Mucosa of rectum (tissue), 2 donors: ENCODE data around the gene EIPR1.

ENCODE experiments used
- H3K27ac ChIP-seq, 2 donors: one replicate each; pipeline ENCODE4 v1.7.0; 2013; ENCODE audit warnings: inconsistent platforms in 2 of 2, low read depth in 2 of 2, low read length in 2 of 2
- H3K27me3 ChIP-seq, 2 donors: one replicate each; pipeline ENCODE4 v1.7.0; 2013; ENCODE audit warnings: low read length in 2 of 2; ENCODE audit not compliant: control insufficient read depth in 2 of 2, insufficient read depth in 2 of 2
- H3K36me3 ChIP-seq, 2 donors: one replicate each; pipeline ENCODE4 v1.7.0; 2013; ENCODE audit warnings: low read length in 2 of 2; ENCODE audit not compliant: control insufficient read depth in 2 of 2, insufficient read depth in 2 of 2
- H3K4me1 ChIP-seq, 2 donors: one replicate each; pipeline ENCODE4 v1.7.0; 2013; ENCODE audit warnings: low read length in 2 of 2, mild to moderate bottlenecking in 1 of 2; ENCODE audit not compliant: control insufficient read depth in 2 of 2, insufficient read depth in 2 of 2
- H3K4me3 ChIP-seq, 2 donors: one replicate each; pipeline ENCODE4 v1.7.0; 2013; ENCODE audit warnings: low read length in 2 of 2
- H3K9ac ChIP-seq, 2 donors: one replicate each; pipeline ENCODE4 v1.7.0; 2013; ENCODE audit warnings: low read length in 2 of 2, low read depth in 1 of 2, mild to moderate bottlenecking in 1 of 2
- H3K9me3 ChIP-seq, 2 donors: one replicate each; pipeline ENCODE4 v1.7.0; 2013; ENCODE audit warnings: low read length in 2 of 2; ENCODE audit not compliant: control insufficient read depth in 2 of 2
- donor health status: healthy.
- donor health status: Normal muscosa, but diverticular disease.

The EIPR1 gene

DNA sequence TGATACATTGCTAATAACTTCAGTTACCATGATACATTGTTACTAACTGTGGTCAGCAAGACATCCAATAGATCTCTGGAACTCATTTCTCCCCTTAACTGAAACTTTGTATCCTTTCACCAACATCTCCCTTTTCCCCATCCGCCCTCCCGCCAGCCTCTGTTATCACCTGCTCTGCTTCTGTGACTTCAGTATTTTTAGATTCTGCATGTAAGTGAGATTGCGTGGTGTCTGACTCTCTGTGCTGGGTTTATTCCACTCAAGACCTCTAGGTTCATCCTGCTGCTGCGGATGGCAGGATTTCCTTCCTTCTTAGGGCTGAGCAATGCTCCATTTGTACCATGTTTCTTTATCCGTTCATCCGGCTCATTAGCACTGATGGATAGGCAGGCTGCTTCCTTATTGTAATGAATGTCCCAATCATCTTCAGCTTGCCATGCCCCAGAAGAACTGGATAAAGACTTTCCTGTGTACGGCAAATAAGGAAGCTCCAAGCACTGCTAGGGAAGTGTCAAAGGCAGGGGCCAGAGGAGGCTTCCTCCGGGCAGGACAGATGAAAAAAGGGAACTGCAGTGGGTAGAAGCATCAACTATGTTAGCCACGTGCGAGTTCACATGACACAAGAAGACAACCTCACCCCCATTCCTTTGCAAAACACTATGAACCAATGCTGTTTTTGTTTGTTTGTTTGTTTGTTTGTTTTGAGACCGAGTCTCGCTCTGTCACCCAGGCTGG, 113.4 kb downstream of the EIPR1 start:
- Histone ChIP-seq H3K27ac (no peak overlapping the region), H3K9ac (no peak overlapping the region), H3K9me3 (no peaks in the 10 kb centered on the region), H3K27me3 (no peaks in the 10 kb centered on the region), H3K4me1 (no peaks in the 10 kb centered on the region), H3K4me3 (no peak overlapping the region), H3K36me3 (no peaks in the 10 kb centered on the region)

DNA sequence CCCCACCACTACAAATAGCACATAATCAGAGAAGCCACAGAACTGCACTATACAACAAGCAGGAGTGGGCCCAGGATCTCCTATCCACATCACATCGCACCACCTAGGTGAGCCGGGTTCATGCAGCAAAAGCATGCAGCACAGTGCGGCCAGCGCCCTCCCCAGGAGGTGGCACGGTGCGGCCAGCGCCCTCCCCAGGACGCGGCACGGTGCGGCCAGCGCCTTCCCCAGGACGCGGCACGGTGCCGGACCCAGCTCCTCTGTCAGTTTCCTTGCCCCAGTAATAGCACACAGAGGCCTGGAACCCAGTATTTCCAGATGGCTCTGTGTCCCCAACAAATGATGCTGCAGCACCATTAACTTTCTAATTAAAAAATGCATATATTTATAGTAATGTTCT, 114.1 kb downstream of the EIPR1 start:
- Histone ChIP-seq H3K9me3 (no peaks in the 10 kb centered on the region), H3K36me3 (no peaks in the 10 kb centered on the region), H3K9ac (no peak overlapping the region), H3K27me3 (no peaks in the 10 kb centered on the region), H3K4me3 (no peak overlapping the region), H3K27ac (no peak overlapping the region), H3K4me1 (no peaks in the 10 kb centered on the region)

DNA sequence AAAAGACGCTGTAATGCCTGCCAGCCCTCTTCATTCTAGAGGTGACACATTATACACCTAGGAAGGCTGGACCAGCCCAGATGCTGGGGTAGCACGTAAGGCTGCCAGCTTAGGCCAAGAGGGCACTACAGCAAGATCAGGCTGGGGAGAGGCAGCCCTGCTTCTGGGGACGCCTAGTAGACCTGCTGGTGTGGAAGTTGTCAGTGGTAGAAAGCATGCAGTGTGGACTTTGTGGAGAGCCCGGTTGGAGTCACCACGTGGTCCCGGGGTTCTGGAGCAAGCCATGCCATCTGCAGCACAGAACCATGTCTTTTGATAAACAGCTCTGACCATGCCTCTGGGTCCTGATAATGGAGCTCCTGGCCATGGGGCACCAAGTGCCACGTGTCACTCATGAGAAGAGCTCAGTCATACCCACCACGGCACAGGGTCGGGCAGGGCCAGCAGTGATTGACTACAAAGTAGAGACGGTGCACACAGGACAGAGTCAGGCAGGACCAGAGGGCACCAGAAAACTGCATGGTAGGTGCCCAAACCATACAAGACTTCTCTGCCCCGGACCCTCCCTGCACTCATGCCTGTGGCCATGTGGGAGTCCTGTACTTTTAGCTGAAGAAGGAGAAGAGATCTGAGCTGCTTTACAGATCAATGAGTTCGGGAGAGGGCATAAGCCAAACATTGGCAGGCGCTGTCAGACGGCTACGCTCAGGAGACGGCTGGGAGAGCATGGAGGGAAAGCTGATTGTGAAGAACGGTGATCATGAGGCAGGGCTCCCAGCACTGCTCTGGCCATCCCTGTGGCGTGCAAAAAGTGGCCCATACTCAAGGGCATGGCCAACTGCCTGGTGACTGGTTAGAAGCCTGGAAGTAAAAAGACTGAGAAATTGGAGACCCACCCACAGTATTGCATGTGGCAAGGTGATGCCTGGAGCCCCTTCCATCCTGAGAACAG, 114.9 kb downstream of the EIPR1 start:
- no peaks in the 10 kb centered on the region for H3K9me3 ChIP-seq
- H3K4me3 ChIP-seq: no peak overlapping the region
- no peaks in the 10 kb centered on the region for H3K27me3 ChIP-seq
- H3K9ac ChIP-seq: no peak overlapping the region
- no peaks in the 10 kb centered on the region for H3K36me3 ChIP-seq
- H3K27ac ChIP-seq: no peak overlapping the region
- H3K4me1 ChIP-seq: no peaks in the 10 kb centered on the region

DNA sequence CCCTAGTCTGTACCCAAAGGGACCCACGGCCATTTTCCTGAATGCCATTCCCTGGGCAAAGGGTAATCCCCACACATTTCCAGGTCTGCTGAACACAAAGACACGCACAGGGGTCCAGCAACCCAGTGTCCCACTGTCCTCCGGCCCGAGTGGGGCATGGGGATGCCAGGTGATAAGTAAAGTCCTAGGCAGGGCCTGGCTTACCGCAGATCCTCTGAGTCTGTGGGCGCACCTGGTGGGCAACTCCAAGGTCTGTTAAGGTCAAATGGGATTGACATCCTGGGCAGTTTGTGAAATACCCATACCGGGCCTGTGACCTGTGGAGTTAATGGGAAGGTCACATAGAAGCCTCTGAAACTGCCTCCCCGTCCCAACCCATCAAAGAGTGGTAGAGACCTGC, 116.1 kb downstream of the EIPR1 start:
- Histone ChIP-seq H3K36me3 (peaks cover 0 to 4% of the 10 kb centered on the region in 2 donors), H3K4me1 (no peaks in the 10 kb centered on the region), H3K27me3 (no peaks in the 10 kb centered on the region), H3K9ac (no peak overlapping the region), H3K4me3 (no peak overlapping the region), H3K27ac (no peak overlapping the region), H3K9me3 (no peaks in the 10 kb centered on the region)

DNA sequence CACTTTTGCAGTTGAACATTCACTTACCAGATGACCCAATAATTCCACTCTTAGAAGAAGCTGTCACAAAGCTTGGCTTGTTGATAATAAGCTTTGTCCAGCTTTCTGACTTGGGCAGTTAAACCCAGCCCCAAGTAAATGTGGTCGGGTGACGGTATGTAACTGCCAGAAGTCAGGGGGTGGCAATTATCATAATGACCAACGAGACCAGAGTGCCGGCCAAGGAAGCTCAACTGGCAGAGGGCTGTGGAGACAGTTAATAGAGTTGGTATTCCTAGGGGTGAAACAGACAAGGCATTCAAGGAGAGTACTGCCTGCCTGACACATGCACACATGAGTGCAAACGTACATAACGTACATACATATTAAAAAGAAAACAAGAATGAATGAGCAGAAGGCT, 116.7 kb downstream of the EIPR1 start:
- H3K27ac ChIP-seq: no peak overlapping the region
- no peak overlapping the region for H3K4me3 ChIP-seq
- no peaks in the 10 kb centered on the region for H3K27me3 ChIP-seq
- no peak overlapping the region for H3K9ac ChIP-seq
- peaks cover 0 to 8% of the 10 kb centered on the region in 2 donors for H3K36me3 ChIP-seq
- no peaks in the 10 kb centered on the region for H3K9me3 ChIP-seq
- H3K4me1 ChIP-seq: no peaks in the 10 kb centered on the region

DNA sequence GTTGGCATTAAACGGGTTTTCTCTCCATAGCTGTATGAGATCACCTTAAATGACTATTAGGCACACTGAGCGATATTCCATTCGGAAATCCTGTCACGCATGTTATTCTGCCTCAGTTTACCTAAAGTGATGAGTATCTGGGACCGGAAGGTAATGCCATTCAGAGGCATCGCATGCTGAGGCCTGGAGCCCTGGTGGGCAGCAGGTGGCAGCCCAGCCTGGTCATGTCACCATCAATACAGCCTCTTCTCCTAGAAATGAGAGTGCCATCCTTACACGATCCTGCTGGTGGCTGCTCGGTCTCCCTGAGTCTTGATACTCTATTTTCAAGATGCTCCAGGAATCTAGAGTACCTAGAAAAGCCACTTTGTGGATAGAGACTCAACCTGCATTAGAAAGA, 119.8 kb downstream of the EIPR1 start:
- H3K9ac ChIP-seq: no peak overlapping the region
- no peak overlapping the region for H3K4me3 ChIP-seq
- H3K36me3 ChIP-seq: peaks cover 3 to 15% of the 10 kb centered on the region in 2 donors
- H3K9me3 ChIP-seq: no peaks in the 10 kb centered on the region
- H3K27ac ChIP-seq: no peak overlapping the region
- no peaks in the 10 kb centered on the region for H3K27me3 ChIP-seq
- no peaks in the 10 kb centered on the region for H3K4me1 ChIP-seq

DNA sequence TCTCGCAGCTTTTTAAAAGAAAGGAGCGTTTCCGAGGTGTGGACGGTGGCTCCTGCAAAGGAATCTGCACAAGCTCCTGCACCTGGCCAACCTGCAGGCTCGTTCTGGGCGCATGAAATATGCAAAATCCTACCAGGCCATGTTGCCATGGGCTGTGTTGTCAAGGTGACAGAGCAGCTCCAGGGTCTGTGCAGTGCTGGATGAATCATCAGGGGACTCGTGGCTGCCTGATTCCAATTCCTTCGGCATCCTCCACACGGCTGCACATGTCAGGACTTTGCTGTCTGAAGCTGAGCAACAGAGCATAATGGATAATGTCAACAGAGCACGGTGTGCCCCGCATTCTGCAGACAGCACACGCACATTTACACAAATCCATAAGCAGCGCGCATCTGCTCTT, 120.5 kb downstream of the EIPR1 start:
- Histone ChIP-seq H3K4me1 (no peaks in the 10 kb centered on the region), H3K4me3 (no peak overlapping the region), H3K27ac (no peak overlapping the region), H3K27me3 (no peaks in the 10 kb centered on the region), H3K36me3 (peaks cover 3 to 15% of the 10 kb centered on the region in 2 donors), H3K9ac (no peak overlapping the region), H3K9me3 (no peaks in the 10 kb centered on the region)

DNA sequence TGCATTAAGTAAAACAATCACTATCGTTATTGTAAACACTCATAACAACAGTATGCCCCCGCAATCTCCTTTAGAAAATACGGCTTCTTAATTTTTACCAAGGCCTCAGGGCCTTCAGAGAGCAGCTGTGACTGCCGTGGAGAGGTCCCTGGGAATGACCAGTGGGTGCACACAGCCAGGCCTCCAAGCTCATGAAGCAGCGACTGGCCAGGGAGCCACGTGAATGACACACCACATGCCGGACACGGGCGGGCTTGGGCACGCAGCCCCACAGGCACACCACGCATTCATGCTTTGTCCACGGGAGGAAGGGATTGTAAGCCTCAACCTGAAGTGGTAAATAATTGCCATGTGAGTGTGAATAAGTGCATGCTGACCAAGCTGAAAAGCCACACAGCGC, 121.0 kb downstream of the EIPR1 start:
- H3K27me3 ChIP-seq: no peaks in the 10 kb centered on the region

DNA sequence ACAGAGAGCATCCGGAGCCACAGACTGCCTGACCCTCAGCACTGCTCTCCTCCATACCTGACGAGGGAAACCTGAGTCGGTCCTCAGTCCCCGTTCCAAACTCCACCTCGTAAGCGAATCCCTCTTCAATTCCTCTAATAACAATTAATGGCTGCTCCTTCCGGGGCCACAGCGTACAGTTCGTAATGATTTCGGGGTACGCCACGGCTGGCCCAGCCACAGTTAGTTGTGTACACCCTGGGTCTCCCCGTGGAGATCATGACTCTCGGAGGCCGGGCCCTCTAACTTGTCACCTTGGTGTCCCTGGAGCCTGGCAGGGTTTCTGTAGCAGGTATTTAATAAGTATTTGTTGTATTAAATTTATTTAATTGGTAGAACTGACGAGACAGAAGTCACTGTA, 121.5 kb downstream of the EIPR1 start:
- Histone ChIP-seq H3K9ac (no peak overlapping the region), H3K27ac (no peak overlapping the region), H3K4me3 (no peak overlapping the region), H3K9me3 (no peaks in the 10 kb centered on the region), H3K36me3 (peaks cover 3 to 15% of the 10 kb centered on the region in 2 donors), H3K27me3 (no peaks in the 10 kb centered on the region), H3K4me1 (no peaks in the 10 kb centered on the region)

More for the DNA sequence above, 121.0 kb downstream of the EIPR1 start:
- Histone ChIP-seq H3K4me1 (no peaks in the 10 kb centered on the region), H3K9me3 (no peaks in the 10 kb centered on the region), H3K36me3 (peaks cover 3 to 15% of the 10 kb centered on the region in 2 donors), H3K9ac (no peak overlapping the region), H3K27ac (no peak overlapping the region), H3K4me3 (no peak overlapping the region)

DNA sequence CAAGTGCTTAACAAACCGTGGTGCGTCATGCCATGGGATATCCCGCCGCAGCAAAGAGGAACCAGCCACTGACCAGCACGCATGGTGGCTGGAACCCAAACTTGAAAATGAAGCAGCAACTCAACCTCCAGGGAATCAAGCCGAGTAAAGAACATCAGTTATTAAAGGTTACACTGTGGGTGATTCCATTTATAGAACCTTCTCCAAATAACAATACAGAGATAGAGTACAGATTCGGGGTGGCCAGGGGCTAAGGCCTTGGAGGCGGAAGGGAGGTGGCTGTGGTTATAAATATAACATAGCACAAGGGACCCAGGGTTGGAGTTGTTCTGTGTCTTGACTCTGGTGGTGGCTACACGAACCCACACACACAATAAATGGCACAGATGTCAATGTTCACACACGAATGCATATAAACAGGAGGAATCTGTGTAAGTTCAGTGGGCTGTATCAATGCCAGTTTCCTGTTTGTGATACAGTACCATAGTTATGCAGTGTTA, 123.1 kb downstream of the EIPR1 start:
- no peaks in the 10 kb centered on the region for H3K4me1 ChIP-seq
- H3K27ac ChIP-seq: no peak overlapping the region
- no peaks in the 10 kb centered on the region for H3K27me3 ChIP-seq
- H3K9ac ChIP-seq: no peak overlapping the region
- peaks cover 0 to 9% of the 10 kb centered on the region in 2 donors for H3K9me3 ChIP-seq
- no peak overlapping the region for H3K4me3 ChIP-seq
- H3K36me3 ChIP-seq: peaks cover 3 to 15% of the 10 kb centered on the region in 2 donors
